H1 (cell line): ENCODE data around the gene UFD1.

Source experiments
- ATF3 ChIP-seq: IDR thresholded peaks from 2 replicates; pipeline ENCODE4 v1.6.1; 2011; ENCODE audit warnings: low read depth, mild to moderate bottlenecking, low read length; ENCODE audit not compliant: insufficient read depth
- BACH1 ChIP-seq: IDR thresholded peaks from 2 replicates; pipeline ENCODE4 v1.6.1; 2012; ENCODE audit warnings: low read length, improper control_type of control experiment
- CTCF ChIP-seq, 3 experiments: IDR thresholded peaks; 1 replicate in 2 of 3; 2 replicates in 1 of 3; pipeline versions ENCODE4 v1.5.1 to v1.6.1; 2011; ENCODE audit warnings: low read length in 3 of 3, mild to moderate bottlenecking in 3 of 3, inconsistent platforms in 2 of 3, low read depth in 1 of 3, moderate library complexity in 1 of 3; ENCODE audit not compliant: insufficient read depth in 1 of 3; ENCODE audit errors: control extremely low read depth in 1 of 3
- GTF2F1 ChIP-seq: IDR thresholded peaks from 2 replicates; pipeline ENCODE4 v1.6.1; 2012; ENCODE audit warnings: low read depth, low read length, improper control_type of control experiment, borderline replicate concordance
- KDM1A ChIP-seq: fragments of 200-600, 300-600 bp; sonication (generic); IDR thresholded peaks from 2 replicates; pipeline ENCODE4 v1.7.1; 2016; ENCODE audit warnings: mild to moderate bottlenecking, low read length, borderline replicate concordance
- POLR2A ChIP-seq, 2 experiments: IDR thresholded peaks; 1 replicate in 1 of 2; 2 replicates in 1 of 2; pipeline ENCODE4 v1.6.1; 2011; ENCODE audit warnings: low read depth in 2 of 2, low read length in 2 of 2, mild to moderate bottlenecking in 2 of 2; ENCODE audit errors: control extremely low read depth in 1 of 2
- SAP30 ChIP-seq: fragments of 300-600 bp; sonication (generic); IDR thresholded peaks from 2 replicates; pipeline ENCODE4 v1.7.1; 2012; ENCODE audit warnings: low read length, moderate library complexity, mild to moderate bottlenecking, inconsistent platforms; ENCODE audit not compliant: insufficient read depth, insufficient replicate concordance
- SUZ12 ChIP-seq: fragments of 200-600 bp; sonication (generic); IDR thresholded peaks from 2 replicates; pipeline ENCODE4 v1.6.1; 2012; ENCODE audit warnings: mild to moderate bottlenecking, inconsistent platforms, low read length, moderate library complexity, mixed read lengths
- TCF12 ChIP-seq: IDR thresholded peaks from 2 replicates; pipeline ENCODE4 v1.6.1; 2011; ENCODE audit warnings: low read depth, mild to moderate bottlenecking, low read length

- TF ChIP-seq SUZ12, result no peak
- TF ChIP-seq KDM1A, result no peak
- TF ChIP-seq POLR2A (IDR thresholded peaks at IDR 0.05; ENCODE audit: control extremely low read depth in 1 of 2, low read depth in 2 of 2, low read length in 2 of 2), result no peak
- TF ChIP-seq TCF12, result no peak
- no peak for TF ChIP-seq CTCF (IDR thresholded peaks at IDR 0.05; ENCODE audit: control extremely low read depth in 1 of 3, insufficient read depth in 1 of 3, low read depth in 1 of 3, low read length in 3 of 3)
- no peak for TF ChIP-seq ATF3
- TF ChIP-seq BACH1, result no peak
- no peak for TF ChIP-seq SAP30
- no peak for TF ChIP-seq GTF2F1
Measured at GRCh38 chr22:19406846-19407245, 72.1 kb downstream of the UFD1 start.
